GM21381 (cell line): ENCODE results near the gene HBB.
"Not testable (repeated sequence)": the region's sequence is repeated elsewhere in the genome, so short reads cannot be mapped to it uniquely, and the experiment has no call there.

Source experiments
- ATAC-seq: cut with Tn5 transposase; IDR thresholded peaks from one replicate; pipeline ENCODE4 v1.9.1; 2021; ENCODE audit warnings: mild to moderate bottlenecking, moderate library complexity; ENCODE audit not compliant: unreplicated experiment

Gene HBB

GRCh38 chr11:5226732-5227310, at the start of gene HBB:
Gene HBB (minus strand): TSS chr11:5227071. CDS start chr11:5227021, 50 bp downstream.
- ATAC-seq = no peak

- ATAC-seq = no peak
Observed at GRCh38 chr11:5275369-5276110, 48.7 kb upstream of the HBB start.

GRCh38 chr11:5274395-5274794, 47.5 kb upstream of the HBB start:
- no peak for ATAC-seq

- ATAC-seq = no peak
Observed at GRCh38 chr11:5272395-5273017, 45.6 kb upstream of the HBB start.

GRCh38 chr11:5269715-5270147, 42.9 kb upstream of the HBB start, which contains the start of gene HBE1:
Gene HBE1 (minus strand): TSS chr11:5269945. CDS start chr11:5269890, 55 bp downstream.
- ATAC-seq = no peak

GRCh38 chr11:5267033-5267563, 40.2 kb upstream of the HBB start:
- ATAC-seq = no peak

- ATAC-seq = no peak
Observed at GRCh38 chr11:5266609-5267008, 39.7 kb upstream of the HBB start.

- ATAC-seq = no peak
Observed at GRCh38 chr11:5265832-5266231, 39.0 kb upstream of the HBB start.

GRCh38 chr11:5258543-5259262, 31.8 kb upstream of the HBB start:
- no peak for ATAC-seq

GRCh38 chr11:5257296-5257695, 30.4 kb upstream of the HBB start:
- ATAC-seq = no peak

GRCh38 chr11:5254646-5255413, 28.0 kb upstream of the HBB start, which contains the start of gene HBG2:
Gene HBG2 (minus strand): TSS chr11:5254781. CDS start chr11:5254728, 53 bp downstream.
- ATAC-seq = not testable (repeated sequence)

- not testable (repeated sequence) for ATAC-seq
Observed at GRCh38 chr11:5254023-5254422, 27.2 kb upstream of the HBB start.

- not testable (repeated sequence) for ATAC-seq
Observed at GRCh38 chr11:5253440-5253839, 26.6 kb upstream of the HBB start.

GRCh38 chr11:5252919-5253265, 26.0 kb upstream of the HBB start:
- ATAC-seq = no peak

- no peak for ATAC-seq
Observed at GRCh38 chr11:5252192-5252918, 25.5 kb upstream of the HBB start.

GRCh38 chr11:5251746-5252145, 24.9 kb upstream of the HBB start:
- no peak for ATAC-seq

GRCh38 chr11:5250543-5251204, 23.8 kb upstream of the HBB start:
- no peak for ATAC-seq

- not testable (repeated sequence) for ATAC-seq
Observed at GRCh38 chr11:5249807-5250396, 23.0 kb upstream of the HBB start, which contains the start of gene HBG1. Gene HBG1 (minus strand): TSS chr11:5249857. CDS start chr11:5249804, 53 bp downstream.

- not testable (repeated sequence) for ATAC-seq
Observed at GRCh38 chr11:5248498-5248897, 21.6 kb upstream of the HBB start.
